ENCODE data around the gene ZNF385C.

GRCh38 chr17:42118545-42118944 is 20.3 kb upstream of the ZNF385C start:
- TF ChIP-seq CTCF (IDR thresholded peaks at IDR 0.05; ENCODE audit: low read depth, low read length) (peak; percentile 53), MAX (IDR thresholded peaks at IDR 0.05; ENCODE audit: low read depth, low read length) (no peak)

Data from NB4 (cell line).